Raji (cell line): ENCODE data around the gene PPM1G.

ENCODE experiments used
- POLR2A ChIP-seq: IDR thresholded peaks from 2 replicates; pipeline ENCODE4 v1.6.1; 2011; ENCODE audit warnings: low read depth, low read length, control low read depth; ENCODE audit not compliant: insufficient read depth

The PPM1G gene

DNA sequence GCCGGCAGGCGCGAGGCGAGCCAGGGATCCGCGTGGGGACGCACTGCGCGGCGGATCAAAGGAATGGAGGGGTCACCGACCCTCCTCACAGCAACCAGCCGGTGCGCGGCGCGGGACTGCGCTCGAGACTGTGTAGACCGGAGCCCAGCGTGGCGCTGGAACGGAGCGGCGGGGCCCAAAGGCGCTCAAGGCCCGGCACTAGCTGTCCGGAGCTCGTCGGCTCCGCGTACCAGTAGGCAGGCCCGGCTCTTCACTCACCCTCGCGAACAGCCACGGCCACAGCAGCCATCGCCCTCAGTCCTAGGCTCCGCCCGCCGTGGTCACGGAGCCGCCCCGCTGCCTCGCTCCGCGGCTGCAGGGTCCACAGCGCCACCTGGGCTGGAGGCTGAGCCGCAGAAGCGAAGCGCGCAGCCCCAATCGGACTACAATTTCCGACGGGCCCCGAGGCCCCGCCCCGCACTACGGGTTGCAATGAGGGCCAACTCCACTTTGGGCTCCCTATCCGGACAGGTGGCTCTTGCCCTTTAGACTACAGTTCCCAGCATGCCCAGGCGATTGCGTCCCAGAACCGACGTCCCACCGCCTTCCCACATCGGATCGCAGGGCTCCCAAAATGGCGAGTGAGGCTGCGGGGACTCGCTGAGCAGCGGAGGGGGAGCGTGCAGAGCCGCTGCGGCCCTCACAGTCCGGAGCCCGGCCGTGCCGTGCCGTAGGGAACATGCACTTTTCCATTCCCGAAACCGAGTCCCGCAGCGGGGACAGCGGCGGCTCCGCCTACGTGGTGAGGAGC lies 39.2 kb downstream of the PPM1G start, which contains the start of the genes EIF2B4 and SNX17:
EIF2B4 (minus strand) TSS at position 313 of the 790 bp plus-strand sequence; CDS start at position 289, 24 bp downstream.
SNX17 (plus strand) TSS at position 591 of the 790 bp plus-strand sequence; CDS start at position 719, 128 bp downstream.
- TF ChIP-seq POLR2A, result peak; percentile 96

GRCh38 chr2:27369471-27370025 lies 39.8 kb downstream of the PPM1G start:
- TF ChIP-seq POLR2A, result no peak

- no peak for TF ChIP-seq POLR2A
Measured at GRCh38 chr2:27363933-27364332, 45.5 kb downstream of the PPM1G start.

DNA sequence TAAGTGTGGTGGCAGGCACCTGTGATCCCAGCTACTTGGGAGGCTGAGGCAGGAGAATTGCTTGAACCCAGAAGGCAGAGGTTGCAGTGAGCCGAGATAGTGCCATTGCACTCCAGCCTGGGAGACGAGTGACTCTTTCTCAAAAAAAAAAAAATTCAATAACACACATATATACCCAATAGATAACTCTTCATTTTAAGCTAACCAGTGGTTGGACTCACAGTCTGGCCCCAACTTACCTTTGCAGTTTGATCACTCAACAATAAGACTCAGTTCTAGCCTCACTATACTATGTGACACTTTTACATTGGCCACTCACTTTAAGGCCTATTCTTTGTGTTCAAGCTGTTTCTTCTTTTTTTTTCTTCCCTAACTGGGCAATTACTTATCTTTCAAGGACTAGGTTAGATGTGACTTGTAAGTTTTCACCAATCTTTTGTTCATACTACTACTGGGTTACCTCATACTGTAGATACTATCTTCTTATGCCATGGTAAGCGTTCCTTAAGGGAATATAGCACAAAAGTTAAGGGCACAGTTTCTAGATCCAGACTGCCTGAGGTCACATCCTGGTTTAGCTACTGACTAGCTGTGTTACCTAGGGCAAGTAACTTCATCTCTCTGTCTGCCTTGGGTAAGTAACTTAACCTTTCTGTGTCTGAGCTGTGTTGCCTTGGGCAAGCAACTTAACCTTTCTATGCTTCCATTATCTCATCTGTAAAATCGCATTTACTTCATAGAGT lies 46.5 kb downstream of the PPM1G start:
- TF ChIP-seq POLR2A, result no peak

GRCh38 chr2:27356382-27357181 lies 52.8 kb downstream of the PPM1G start, which contains the start of gene GTF3C2:
GTF3C2 (minus strand) TSS chr2:27356764; CDS start chr2:27343554, 13,210 bp downstream.
- peak; percentile 74 for TF ChIP-seq POLR2A

- no peak for TF ChIP-seq POLR2A
Measured at GRCh38 chr2:27356056-27356381, 53.4 kb downstream of the PPM1G start.

GRCh38 chr2:27354597-27354927 lies 54.8 kb downstream of the PPM1G start:
- no peak for TF ChIP-seq POLR2A

GRCh38 chr2:27353762-27354596 lies 55.4 kb downstream of the PPM1G start:
- TF ChIP-seq POLR2A, result no peak

DNA sequence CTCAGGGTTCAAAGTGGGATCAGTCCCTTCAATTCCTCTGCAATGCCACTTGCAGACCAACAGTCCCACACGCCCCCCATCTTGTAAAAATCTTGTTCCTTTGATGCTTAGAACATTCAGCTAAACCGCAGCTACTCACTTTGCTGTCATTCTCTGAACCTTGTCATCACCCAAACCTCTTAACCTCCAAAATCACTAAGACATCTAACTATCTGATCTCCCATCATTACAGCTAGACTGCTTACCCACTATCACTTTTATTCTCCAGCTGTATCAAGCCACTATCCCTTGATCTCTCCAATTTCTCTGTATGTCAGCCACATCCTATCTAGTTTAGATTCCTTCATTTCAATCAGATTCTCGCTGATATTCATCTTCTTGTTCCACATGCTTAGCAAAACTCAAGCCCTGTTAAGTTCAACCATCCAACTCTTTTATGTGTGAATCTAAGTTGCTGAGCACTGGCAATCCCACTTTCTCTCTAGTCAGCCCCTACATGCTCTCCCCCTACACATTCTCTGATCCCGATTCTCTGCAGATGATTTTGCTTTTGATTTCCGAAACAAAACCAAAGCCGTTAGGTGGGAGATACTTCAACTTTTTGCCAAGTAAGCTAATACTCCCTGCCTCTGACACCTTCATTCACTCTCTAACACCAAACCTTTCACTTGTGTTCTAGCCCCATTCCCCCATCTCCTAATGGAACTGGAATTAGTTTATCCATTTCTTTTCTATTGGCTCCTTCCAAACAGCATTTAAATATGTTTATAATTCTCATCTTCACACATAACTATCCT lies 57.4 kb downstream of the PPM1G start:
- TF ChIP-seq POLR2A, result no peak

- TF ChIP-seq POLR2A, result no peak
Measured at GRCh38 chr2:27350106-27350693, 59.2 kb downstream of the PPM1G start.

DNA sequence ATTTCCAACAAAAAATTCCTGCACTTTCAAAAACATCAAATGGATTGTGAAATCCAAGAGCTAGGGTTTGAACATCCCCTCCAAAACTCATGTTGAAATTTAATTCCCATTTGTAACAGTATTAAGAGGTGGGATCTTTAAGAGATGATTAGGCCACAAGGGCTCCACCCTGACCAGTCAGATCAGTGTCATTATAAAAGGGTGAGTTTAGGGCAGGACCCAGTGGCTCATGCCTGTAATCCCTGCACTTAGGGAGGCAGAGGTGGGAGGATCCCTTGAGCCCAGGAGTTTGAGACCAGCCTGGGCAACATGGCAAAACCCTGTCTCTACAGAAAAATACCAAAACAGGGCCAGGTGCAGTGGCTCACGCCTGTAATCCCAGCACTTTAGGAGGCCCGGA lies 61.8 kb downstream of the PPM1G start:
- TF ChIP-seq POLR2A, result no peak

DNA sequence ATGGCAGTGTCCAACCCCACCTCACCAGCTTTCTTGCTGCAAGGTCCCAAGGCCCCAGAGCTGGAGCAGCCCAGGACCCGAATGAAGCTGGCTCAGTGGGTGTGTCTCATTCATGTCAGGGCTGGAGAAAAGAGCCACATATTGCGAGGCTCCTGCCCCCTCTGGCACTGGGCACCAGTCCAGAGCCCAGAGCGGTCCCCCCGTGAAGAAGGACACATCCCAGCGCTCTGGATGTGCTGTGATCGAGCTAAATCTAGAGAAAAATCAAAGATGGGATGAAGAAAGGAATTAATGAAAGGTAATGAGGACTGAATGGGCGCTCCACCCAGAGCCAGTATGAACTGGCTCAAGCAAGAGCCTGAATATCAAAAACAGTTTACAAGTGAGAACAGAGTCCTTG lies 73.2 kb downstream of the PPM1G start:
- TF ChIP-seq POLR2A, result no peak

DNA sequence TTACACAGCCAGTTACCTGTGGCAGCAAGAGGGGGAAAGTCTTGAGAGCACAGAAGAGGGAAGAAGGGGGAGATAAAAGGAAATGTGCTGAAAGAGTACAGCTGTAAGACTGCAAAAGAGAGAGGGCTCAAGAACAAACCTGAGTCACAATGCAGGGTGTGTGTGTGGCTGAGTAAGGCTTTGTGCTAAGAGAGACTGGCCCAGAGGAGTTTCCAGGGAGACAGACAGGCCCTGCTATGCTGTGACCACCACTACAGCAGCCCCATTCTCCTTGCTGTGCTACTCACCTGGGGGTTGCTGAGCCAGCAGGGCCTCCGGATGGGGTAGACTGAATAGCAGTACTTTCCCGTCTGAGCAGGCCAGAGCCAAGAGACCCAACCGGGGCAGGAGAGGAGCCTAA lies 74.1 kb downstream of the PPM1G start:
- TF ChIP-seq POLR2A, result no peak
